ENCODE data around the gene DNAL4.

The DNAL4 gene

DNA sequence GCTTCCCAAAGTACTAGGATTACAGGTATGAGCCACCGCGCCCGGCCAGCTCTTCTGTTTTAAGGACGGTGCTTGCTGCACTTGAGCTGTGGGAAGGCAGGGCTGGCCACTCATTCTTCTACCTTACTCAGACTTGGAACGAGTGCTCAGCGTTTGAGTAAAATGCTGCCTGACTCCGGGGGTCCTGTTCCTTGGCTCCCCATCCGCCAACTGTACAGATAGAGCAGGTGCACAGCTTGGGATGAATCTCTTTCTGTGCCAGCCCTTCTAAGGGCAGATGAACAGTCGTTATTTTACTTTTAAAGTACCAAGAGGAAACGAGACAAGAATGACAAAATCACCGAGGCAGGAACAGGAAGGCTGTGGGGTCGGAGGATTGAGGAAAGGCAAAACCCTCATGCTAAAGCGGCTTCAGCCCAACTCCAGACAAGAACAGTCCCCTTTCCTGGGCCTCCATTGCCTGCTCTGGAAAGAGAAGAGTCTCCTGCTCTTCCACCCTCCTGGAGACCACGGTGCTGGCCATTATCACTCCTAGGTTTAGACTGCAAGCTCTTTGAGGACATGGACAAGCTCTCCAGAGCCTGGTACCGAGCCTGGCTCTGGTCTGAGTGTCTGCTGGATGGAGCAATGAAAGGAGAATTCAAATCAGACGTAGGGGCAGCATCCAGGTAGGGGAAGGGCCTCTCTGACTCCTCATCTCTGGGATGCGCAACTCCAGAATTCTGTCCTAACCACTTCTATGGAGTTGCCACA lies 37.1 kb downstream of the DNAL4 start:
- peak; percentile 37 for DNase-seq

DNA sequence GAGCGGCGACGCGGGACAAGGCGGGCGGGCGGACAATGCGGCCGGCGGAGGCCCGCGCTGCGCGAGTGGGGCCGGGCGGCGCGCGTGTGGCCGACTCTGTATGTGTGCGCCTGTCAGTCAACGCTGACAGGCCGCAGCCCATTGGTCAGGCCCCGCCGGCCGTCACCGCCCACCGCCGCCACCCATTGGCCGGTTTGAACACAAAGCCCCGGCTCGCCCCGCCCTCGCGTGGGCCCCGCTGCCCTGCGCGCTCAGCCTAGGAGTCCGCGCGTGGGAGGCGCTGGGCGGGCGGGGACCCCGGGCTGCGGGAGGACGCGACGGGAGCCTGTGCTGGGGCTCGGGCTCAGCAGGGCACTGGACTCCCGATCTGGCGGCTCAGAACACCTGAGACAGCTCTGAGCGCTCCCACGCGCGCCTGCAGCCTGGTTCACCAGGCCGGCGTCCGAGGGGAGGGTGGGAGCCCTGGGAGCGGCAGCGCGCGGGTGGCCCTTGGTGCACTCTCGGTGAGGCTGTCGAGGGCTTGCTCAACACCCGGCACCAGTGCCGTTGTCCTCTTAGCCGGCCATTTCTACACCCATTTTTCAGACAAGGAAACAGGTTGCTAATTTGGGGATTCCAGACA lies 37.9 kb downstream of the DNAL4 start, which contains the start of gene SUN2:
SUN2 (minus strand) TSS at position 88 of the 622 bp plus-strand sequence. CDS start 3,370 bp downstream, outside the sequence.
- DNase-seq = peak; percentile 94

DNA sequence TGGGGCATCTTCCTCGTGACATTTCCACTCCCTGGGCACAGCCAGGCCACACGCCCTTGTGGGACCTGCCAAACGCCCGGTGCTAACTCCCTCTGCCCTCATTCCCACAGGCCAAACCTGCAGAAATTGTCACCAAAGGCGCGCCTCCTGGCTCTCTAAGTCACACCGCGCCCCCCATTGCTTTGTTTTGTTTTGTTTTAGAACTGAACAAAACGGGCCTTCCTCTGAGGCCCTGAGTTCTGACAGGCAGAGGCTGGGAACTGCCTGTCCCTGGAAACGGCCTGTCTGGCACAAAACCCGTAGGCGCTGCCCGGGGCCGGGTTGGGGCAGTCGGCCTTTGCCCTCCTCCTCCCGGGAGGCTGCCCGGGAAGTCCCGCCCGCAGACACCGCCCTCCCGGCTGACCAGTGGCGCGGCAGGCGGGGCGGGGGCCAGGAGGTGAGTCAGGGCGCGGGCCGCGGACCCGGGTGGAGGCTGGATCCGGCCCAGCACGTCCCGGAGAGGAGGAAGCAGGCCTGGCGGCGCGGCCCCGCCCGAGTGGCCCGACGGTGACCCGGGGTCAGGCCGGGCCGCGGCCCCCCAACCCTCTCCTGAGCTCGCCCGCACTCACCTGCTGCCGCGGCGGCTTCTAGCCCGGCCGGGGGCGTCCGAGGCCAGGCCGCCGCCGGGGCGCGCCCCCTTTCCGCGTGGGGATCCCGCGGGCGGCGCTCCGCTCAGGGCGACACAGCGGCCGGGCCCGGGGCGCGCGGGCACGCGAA lies 38.6 kb downstream of the DNAL4 start:
- DNase-seq = peak; percentile 42

DNA sequence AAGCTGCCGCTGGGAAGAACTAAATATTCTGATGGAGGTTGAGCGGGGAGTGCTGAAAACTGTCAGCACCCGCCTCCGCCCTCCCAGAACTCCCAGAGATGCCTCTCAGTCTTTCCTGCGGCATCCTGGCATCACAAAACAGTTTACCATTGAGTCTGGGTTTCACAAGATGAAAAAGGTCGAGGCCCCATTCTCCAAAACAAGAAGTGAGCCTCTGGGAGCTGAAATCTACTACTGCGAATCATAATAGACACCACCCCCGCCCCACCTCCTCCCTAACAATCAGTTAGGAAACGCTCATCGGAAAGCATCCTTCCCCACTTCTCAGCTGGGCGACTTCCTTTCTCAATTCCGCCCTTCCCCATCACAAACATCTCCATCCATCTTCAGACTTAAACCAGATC lies 39.2 kb downstream of the DNAL4 start:
- peak; percentile 45 for DNase-seq

DNA sequence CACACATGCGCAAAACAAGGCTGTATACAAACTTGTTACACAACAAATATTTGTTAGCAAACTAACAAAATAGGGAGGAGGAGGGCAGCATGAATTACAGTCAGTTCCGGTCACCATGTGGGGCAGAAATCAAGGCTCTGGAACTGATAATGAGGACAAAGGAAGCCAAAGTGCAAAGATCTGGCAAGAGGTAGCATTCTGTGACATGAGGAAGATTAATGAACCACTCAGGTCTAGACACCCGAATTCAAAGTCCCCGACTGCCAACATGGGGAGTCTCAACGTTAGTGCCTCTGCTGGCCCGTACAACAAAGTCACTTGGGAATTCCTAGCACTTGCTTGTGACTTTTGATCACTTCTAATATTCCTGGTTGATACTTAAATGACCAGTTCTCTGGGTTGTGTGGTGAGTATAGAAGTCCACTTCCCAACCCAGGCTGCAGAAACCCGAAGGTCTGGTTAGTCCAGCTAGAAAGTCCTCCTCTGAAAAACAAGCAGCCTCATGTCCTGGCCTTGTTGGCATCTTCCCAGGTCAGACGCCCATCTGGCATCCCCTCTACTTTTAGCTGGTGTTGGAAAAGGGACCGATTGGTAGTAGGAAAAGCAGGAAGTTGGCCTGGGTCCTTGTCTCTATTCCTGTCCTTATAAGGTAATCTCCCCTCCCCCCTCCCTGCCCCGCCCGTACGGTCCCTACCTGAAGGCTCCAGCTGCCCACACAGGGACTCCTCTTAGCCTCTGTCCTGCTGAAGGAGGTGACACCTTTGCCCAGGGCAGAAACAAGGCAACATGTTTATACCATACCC lies 39.8 kb downstream of the DNAL4 start:
- peak; percentile 28 for DNase-seq

DNA sequence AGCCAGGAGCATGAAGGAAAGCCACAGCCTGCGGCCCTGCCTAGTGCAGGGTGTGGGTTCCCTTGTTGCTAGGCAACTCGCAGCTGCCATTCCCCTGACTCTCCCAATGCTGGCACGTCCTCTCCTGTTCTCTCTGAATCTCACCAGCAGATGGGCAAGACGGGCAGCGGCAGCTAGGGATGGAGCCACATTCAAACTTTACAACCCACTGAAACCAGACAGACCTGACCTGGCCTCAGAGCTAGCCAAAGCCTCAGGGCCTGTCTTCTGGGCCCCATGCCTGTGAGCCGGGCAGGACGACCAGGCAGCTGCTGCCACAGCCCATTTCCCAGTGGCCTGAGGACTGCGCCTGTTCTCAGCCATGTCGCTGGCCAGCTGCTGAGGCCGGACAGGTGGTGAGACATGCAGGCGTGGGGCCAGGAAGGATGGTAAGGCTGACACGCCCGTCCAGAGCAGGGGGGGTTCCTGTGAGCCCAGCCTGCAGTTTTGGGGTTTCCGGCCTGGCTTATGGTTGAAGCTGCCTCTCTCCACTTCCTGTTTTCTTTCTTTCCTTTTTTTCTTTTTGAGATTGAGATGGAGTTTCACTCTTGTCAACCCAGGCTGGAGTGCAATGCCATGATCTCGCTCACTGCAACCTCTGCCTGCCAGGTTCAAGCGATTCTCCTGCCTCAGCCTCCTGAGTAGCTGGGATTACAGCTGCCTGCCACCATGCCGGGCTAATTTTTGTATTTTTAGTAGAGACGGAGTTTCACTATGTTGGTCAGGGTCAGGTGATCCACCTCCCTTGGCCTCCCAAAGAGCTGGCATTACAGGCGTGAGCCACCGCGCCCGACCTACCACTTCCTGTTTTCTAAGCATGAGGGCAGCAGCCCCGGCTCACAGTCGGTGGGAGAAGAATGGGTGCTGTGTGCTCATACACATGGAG lies 42.3 kb downstream of the DNAL4 start:
- peak; percentile 68 for DNase-seq

DNA sequence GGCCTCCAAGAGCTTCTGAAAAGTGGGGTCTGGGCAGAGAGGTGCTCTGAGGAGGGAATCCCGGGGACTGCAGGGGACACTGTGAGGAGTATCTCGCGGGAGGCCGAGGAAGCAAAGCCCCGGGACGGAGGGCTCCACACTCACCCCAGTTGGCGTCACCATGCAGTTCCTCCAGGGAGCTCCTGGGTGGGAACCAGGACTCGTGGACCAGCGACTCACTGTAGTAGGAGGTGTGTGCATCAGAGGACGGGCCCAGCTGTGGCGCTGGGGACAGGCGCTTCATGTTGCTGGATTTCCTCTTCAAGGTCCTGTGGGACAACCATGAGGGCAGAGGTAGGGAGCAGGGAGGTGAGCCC lies 42.9 kb downstream of the DNAL4 start:
- DNase-seq = no peak

DNA sequence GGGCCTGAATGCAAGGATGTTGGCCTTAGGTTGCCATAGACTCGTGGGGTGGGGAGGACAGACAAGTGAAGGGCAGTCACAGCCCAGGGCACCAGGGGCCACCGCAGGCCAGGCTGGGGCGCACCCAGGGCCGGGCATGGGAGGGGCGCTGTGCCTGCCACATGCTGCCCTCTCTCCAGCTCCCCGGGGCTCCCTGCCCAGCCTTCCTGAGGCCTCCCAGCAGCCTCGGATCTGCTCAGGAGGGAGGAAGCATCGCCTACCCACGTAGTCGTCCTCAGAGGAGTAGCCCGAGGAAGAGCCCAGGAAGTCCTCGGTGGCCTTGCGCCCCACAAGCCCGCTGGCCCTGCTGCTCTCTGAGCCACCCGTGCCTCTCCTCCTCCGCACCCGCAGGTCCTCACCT lies 43.3 kb downstream of the DNAL4 start:
- no peak for DNase-seq

DNA sequence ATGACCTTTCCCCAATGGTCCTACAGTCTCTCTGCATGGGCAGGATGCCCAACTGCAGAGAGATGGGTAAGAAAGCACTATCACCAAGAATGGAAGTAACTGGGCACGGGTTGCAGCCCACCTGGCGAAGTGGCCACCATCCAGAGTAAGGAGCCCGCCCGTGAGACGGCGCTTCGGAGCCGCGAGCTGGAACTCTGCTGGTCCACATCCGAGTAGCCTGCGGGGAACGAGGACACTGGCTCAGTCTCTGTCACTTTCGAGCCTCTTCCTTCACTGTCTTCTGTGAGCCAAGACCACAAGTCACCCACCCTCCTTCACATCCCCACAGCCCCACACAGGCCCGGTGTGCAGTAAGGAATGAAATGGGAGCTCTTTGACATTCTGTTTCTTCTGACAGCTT lies 43.8 kb downstream of the DNAL4 start:
- no peak for DNase-seq

DNA sequence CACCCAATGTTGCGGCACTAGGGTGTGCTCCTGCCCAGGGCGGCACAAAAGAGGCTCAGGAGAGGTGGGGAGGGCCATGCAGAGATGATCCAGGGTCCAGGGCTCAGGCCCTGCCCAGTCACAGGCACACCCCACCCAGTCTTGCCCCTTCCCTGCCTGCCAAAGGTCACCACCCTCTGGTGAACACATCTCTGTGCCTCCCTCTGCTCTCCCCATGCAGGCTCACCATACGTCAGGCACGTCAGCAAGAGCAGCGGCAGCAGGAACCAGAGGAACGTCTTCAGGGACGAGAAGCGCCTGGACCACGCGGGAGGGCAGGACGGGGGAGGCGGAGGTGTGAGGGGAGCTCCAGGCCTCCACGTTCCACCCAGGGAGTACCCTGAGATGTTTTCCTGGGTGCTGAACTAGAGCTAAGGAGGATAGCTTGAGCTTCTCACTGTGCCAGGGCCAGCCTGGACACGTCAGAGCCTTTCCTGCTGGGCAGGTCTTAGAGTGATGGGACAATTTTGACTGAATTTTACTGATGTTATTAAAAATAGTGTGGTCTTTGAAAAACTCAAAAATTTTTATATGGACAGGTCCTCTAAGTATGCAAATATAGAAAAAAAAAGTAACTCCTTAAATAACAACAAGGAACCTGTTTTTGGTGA lies 45.3 kb downstream of the DNAL4 start:
- no peak for DNase-seq

DNA sequence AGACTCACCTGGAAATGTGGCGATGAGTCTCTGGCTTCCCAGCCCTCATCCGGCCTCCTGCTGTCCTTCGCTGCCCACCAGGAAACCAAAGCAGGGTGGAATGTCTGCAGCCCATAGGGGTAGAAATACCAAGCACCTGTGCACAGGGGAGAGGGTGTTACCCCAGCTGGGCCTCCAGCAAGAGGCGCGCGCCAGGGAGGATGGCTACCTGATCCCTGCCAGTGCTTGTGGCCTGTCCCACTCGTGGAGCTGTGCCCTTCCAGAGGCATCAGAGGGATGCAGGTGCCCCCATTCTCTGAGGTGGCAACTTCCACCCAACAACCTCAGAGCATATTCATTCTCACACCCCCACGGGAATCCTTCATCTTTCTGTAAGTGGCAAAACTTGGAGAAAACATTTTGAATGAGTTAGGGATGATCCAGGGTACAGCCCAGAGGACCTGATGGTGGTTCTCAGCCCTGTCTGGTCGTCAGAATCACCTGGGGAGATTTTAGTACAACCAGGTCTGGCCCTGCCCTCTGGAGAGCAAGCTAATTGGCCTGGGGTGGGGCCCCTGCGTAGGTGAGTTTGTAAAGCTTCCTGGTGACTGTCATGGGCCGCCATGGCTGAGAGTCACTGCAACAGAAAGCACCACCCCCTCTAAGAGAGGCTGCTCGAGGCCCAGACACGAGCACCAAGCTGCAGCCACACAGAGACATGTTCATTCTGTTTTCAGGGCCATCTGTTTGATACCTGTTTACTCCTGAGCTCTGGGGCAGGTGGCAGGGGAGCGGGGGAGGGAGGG lies 48.1 kb downstream of the DNAL4 start:
- DNase-seq = no peak

DNA sequence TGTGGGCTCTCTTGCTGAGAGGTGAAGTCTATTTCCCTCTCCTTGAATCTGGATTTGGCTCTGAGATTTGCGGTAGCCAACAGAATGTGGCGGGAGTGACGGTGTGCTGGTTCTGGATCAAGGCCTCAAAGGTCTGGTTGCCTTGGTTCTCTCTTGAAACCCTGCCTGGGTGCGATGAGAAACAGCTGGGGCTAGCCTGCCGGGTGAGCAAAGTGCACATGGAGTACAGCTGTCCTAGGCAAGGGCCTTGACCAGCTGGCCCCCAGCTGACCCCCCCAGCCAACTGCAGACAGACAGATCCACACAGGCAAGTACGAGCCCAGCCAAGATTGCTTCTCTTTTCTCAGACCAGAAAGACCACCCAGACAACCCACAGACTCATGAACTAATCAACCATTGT lies 49.0 kb downstream of the DNAL4 start:
- no peak for DNase-seq

DNA sequence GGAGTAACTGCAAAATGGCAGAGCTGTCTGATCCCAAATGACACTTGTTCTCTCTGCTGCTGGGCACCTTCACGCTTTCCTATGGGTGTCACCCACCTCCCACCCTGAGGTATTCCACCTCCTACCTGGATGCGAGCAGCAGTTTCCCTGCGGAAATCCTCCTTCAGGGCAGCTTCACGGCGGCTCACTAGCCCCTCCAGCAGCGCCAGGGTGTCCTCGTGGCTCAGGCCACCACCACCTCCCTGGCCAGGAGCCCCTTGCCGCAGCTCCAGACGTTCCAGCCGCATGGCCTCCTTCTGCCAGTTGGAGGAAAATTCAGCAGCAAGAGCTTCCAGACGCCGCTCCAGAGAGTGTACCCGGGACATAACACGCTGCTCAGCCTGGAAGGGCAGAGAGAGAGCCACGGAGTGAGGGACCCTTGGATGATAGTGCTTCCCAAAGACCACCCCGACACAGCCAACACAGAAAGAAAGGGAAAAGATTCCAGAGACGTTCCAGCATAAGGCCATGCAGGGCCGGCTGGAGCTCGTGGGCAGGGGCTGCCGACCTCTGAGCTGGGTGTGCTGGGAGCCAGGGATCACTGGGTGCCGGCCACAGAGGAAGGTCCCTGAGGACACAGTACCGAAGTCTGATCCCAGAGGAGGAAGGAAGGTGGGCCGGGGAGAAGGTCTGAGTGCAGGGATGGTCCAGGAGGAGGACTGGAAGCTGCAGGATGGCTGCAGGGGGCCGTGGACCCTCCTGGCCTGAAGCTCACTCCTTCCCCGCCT lies 51.6 kb downstream of the DNAL4 start:
- no peak for DNase-seq

DNA sequence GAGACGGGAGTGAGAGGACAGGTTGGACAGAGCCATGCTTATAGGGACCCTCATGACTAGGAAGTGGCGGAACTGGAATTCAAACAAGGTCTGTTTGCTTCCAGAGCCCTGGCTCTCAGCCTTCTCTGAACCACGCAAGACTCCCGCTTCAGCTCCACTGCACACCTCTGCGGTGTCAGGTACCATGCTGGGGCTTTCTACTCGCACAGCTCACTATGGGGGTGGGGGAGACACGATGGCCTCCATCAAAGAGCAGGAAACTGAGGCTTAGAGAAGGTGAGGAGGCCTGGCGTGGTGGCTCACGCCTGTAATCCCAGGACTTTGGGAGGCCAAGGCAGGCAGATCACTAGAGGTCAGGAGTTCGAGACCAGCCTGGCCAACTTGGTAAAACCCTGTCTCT lies 52.4 kb downstream of the DNAL4 start:
- DNase-seq = no peak

DNA sequence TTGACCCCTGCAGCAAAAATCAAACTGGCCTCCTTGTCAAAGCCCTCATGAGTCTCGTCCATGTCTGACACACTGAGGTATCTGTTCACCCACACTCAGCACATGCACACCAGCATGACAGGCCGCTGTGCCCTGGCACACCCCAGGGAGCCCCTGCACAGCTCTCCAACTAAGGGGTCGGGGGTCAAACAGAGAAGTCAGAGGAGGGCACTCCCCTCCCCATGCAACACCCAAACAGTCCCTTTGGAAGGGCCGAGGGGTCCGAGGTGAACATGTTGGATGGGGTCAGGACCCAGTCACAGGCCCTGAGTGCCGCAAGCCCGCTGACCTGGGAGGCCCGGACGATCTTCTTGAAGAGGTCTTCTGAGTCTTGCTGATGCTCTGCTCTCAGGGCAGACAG lies 52.8 kb downstream of the DNAL4 start:
- DNase-seq = no peak

DNA sequence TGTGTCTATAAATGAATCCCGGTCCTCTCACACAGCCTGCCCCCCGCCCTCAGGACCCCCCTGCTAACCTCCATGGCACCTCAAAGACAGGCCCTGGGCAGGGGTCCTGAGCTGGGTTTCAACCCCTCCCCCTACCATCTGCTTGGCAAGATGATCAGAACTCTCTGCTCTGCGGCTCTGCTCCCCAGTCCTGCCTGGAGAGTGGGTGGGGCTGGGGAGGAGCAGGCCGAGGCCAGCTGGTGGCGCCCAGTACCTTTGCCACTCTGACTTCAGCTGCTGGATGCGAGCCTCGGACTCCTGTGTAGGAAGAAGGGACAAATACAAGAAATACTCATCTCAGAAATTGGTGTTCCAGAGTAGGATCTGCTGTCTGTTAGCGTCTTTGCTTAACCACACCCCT lies 53.2 kb downstream of the DNAL4 start:
- DNase-seq = no peak

DNA sequence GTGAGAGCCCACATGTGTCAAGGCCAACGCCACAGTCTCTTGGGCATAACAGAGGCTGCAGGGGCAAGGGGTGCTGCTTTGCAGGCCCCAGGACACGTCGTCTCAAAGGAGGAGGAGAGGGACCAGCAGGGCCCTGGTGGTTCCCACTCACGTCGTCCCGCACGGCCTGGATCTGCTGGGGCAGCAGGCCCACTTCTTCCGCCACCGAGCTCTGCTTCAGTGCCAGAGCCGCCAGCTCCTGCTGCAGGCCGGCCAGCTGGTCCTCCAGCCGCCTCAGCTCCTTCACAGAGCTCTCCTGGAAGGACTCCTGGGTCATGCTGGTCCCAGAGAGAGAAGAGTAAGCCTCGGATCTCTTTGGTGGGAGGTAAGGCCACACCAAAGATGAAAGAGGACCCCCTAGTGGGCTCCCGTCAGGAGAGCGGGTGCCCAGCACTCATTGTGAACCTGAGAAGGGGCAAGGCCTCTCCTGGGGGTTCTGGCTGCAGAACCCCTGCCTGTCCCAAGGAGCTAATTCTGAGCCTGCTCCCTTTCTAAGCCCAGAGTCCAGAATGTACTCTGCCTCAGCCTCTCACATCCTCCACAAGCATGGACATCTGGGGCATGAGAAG lies 53.7 kb downstream of the DNAL4 start:
- no peak for DNase-seq

DNA sequence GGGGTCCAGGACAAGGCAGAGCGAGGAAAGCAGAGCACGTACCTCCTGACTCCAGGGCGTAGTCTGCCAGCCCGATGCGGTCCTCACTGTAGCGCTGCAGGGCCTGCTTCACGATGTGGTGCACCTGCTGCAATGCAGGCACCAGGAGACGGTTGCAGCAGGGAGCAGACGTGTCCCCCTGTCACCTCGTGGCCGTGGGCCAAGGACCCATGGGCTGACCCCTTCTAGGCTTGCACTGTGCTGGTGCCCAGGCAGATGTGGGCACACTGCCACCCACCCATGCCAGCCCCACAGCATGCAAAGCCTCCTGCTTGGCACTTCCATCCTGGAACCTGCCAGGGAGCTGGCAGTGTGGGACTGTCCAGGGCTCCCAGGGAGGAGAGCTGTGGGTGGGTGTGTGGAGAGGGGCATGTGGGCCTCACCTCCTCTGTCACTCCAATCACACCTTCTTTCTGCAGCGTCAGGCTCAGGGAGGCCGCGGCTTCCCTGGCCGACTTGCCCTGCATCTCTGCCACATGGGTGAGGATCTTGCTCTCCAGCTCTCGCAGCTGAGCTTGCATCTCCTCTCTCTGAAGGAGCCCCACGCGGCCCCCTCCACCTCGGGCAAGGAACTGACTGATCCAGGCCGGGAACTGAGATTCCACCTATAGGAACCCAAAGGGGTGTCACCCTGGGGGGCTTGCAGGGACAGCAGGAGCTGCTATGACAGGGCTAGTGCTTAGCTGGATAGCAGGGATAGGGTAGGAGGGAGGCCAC lies 54.5 kb downstream of the DNAL4 start:
- DNase-seq = no peak
